Measurements from ENCODE around the gene ADRA2C.

DNA sequence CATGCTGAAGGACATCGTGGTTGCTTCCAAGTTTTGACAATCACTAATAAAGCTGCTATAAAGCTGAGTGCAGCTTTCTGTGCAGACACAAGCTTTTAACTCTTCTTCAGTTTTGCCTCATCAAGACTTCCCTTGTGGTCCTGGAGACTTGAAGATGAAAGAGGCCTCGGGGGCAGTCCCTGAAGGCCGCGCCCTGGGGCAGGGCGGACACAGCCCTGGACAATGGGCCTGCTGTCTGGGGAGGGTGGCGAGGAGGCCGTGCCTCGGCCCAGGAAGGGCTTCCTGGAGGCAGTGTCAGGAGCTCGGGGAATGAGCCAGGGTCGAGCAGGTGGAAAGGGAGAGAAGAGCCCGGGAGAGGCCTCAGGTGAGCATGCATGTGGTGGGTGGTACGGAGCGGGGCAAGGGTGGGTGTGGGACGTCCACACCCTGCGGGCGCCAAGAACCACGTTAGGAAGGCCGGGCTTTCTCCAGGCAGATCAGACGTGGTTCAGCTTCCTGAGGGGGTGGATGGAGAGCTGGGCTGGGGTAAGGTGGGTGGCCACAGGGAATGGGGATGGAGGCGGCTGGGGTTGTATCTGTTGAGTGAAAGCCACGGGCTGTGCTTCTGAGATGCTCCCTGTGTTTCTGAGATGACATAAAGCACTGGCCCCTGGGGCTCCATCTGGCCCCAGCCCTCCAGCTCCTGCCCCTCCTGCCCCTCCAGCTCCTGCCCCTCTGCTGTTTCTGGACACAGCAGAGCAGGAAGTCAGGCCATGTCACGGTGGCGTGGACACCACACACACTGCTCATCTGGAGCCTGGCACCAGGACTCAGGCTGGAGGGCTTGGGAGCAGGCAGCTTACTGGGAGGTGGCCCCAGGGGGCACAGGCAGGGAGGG, 21.5 kb downstream of the ADRA2C start:
- TF ChIP-seq POLR2AphosphoS5 (IDR thresholded peaks at IDR 0.05; ENCODE audit: low read depth, low read length) (no peak), SIN3A (IDR thresholded peaks at IDR 0.05; ENCODE audit: borderline replicate concordance, insufficient read depth, low read length) (no peak)
- TF ChIP-seq, protein P1, sequence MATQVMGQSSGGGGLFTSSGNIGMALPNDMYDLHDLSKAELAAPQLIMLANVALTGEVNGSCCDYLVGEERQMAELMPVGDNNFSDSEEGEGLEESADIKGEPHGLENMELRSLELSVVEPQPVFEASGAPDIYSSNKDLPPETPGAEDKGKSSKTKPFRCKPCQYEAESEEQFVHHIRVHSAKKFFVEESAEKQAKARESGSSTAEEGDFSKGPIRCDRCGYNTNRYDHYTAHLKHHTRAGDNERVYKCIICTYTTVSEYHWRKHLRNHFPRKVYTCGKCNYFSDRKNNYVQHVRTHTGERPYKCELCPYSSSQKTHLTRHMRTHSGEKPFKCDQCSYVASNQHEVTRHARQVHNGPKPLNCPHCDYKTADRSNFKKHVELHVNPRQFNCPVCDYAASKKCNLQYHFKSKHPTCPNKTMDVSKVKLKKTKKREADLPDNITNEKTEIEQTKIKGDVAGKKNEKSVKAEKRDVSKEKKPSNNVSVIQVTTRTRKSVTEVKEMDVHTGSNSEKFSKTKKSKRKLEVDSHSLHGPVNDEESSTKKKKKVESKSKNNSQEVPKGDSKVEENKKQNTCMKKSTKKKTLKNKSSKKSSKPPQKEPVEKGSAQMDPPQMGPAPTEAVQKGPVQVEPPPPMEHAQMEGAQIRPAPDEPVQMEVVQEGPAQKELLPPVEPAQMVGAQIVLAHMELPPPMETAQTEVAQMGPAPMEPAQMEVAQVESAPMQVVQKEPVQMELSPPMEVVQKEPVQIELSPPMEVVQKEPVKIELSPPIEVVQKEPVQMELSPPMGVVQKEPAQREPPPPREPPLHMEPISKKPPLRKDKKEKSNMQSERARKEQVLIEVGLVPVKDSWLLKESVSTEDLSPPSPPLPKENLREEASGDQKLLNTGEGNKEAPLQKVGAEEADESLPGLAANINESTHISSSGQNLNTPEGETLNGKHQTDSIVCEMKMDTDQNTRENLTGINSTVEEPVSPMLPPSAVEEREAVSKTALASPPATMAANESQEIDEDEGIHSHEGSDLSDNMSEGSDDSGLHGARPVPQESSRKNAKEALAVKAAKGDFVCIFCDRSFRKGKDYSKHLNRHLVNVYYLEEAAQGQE (IDR thresholded peaks at IDR 0.05; ENCODE audit: insufficient read depth in 1 of 2, low read depth in 2 of 2, low read length in 2 of 2) = no peak
